ENCODE results near the gene PRXL2C. TPM values are rescaled to one million over a fixed set of nuclear protein-coding genes. Genes with fewer than 3 reads are reported as not detected.
"Not testable (repeated sequence)": the region's sequence is repeated elsewhere in the genome, so short reads cannot be mapped to it uniquely, and the experiment has no call there.

Gene PRXL2C
- total RNA-seq (10 to 100 TPM; 12.0 to 27.3 (median 15.9) TPM), polyA plus RNA-seq (10.6 TPM)
- long read RNA-seq, donor 1, transcript PRXL2C-201 (6 exons, 2,863 nt) = major isoform, 14 of 23 reads
- long read RNA-seq, donor 1, partial matches to known transcripts = 1 of 23 reads
- long read RNA-seq, donor 1, other reads (novel, unspliced or antisense) = 7 of 23 reads
- long read RNA-seq, donor 2, partial matches to known transcripts = 0 of 5 reads
- long read RNA-seq, donor 2, other reads (novel, unspliced or antisense) = 2 of 5 reads
- long read RNA-seq, donor 3, partial matches to known transcripts = 2 of 11 reads
- long read RNA-seq, donor 3, other reads (novel, unspliced or antisense) = 3 of 11 reads
- long read RNA-seq, donor 4, partial matches to known transcripts = 0 of 6 reads
- long read RNA-seq, donor 4, other reads (novel, unspliced or antisense) = 2 of 6 reads

GRCh38 chr9:96655198-96655851 lies at the start of gene PRXL2C:
Gene PRXL2C (minus strand): TSS chr9:96655317. CDS start chr9:96655281, 36 bp downstream.
- Histone ChIP-seq H3K4me1 (ENCODE audit: control insufficient read depth, insufficient read depth, low read length) (peaks cover 8% of the 10 kb centered on the region), H3K9me3 (ENCODE audit: control insufficient read depth, low read length) (no peaks in the 10 kb centered on the region), H3K4me3 (ENCODE audit: low read length) (peak within 1 kb of the TSS; percentile 93), H3K27ac (ENCODE audit: low read length) (peak within 1 kb of the TSS; percentile 99), H3K27me3 (ENCODE audit: control insufficient read depth, insufficient read depth) (no peaks in the 10 kb centered on the region)
- intact Hi-C loops (cut with DNase I) = no loop called here
- DNase-seq (peak; percentile 90 to 95 (median 95)), ATAC-seq (peak; percentile 89 to 90)
- 4% methylated on average over 57 of the region's 57 CpGs for WGBS

- intact Hi-C loops (cut with DNase I); H3K9me3 ChIP-seq (ENCODE audit: control insufficient read depth, low read length); ATAC-seq; H3K4me1 ChIP-seq (ENCODE audit: control insufficient read depth, insufficient read depth, low read length); H3K27ac ChIP-seq (ENCODE audit: low read length); H3K27me3 ChIP-seq (ENCODE audit: control insufficient read depth, insufficient read depth); H3K4me3 ChIP-seq (ENCODE audit: low read length): not testable (repeated sequence)
- WGBS = 97% methylated on average over 30 of the region's 30 CpGs
- peak in 1 of 3 donors; percentile 35 for DNase-seq
These were observed 45.7 kb upstream of the PRXL2C start for GRCh38 chr9:96700721-96701375.

GRCh38 chr9:96691326-96691725 lies 36.2 kb upstream of the PRXL2C start:
- H3K9me3 ChIP-seq (ENCODE audit: control insufficient read depth, low read length) = no peaks in the 10 kb centered on the region
- intact Hi-C loops (cut with DNase I) = no loop called here
- 71% methylated on average over 1 of the region's 1 CpG for WGBS

GRCh38 chr9:96688745-96689464 lies 33.8 kb upstream of the PRXL2C start:
- no peak for DNase-seq
- WGBS = 67% methylated on average over 8 of the region's 8 CpGs
- Histone ChIP-seq H3K4me1 (ENCODE audit: control insufficient read depth, insufficient read depth, low read length) (peaks cover 2% of the 10 kb centered on the region), H3K27me3 (ENCODE audit: control insufficient read depth, insufficient read depth) (no peaks in the 10 kb centered on the region), H3K4me3 (ENCODE audit: low read length) (no peak overlapping the region), H3K27ac (ENCODE audit: low read length) (no peak overlapping the region), H3K9me3 (ENCODE audit: control insufficient read depth, low read length) (no peaks in the 10 kb centered on the region)
- ATAC-seq = no peak
- intact Hi-C loops (cut with DNase I) = no loop called here

More at GRCh38 chr9:96691326-96691725, 36.2 kb upstream of the PRXL2C start:
- peaks cover 2% of the 10 kb centered on the region for H3K4me1 ChIP-seq (ENCODE audit: control insufficient read depth, insufficient read depth, low read length)
- no peak overlapping the region for H3K27ac ChIP-seq (ENCODE audit: low read length)
- no peaks in the 10 kb centered on the region for H3K27me3 ChIP-seq (ENCODE audit: control insufficient read depth, insufficient read depth)
- H3K4me3 ChIP-seq (ENCODE audit: low read length) = no peak overlapping the region
- DNase-seq = no peak
- ATAC-seq = no peak

GRCh38 chr9:96688187-96688586 lies 33.1 kb upstream of the PRXL2C start:
- ATAC-seq (no peak), DNase-seq (no peak)
- H3K27me3 ChIP-seq (ENCODE audit: control insufficient read depth, insufficient read depth) = no peaks in the 10 kb centered on the region
- H3K4me3 ChIP-seq (ENCODE audit: low read length) = no peak overlapping the region
- peaks cover 2% of the 10 kb centered on the region for H3K4me1 ChIP-seq (ENCODE audit: control insufficient read depth, insufficient read depth, low read length)
- intact Hi-C loops (cut with DNase I) = no loop called here
- H3K9me3 ChIP-seq (ENCODE audit: control insufficient read depth, low read length) = no peaks in the 10 kb centered on the region
- 68% methylated on average over 5 of the region's 5 CpGs for WGBS
- no peak overlapping the region for H3K27ac ChIP-seq (ENCODE audit: low read length)

- ATAC-seq (peak; percentile 98 to 99), DNase-seq (peak; percentile 89 to 95 (median 94))
- no peaks in the 10 kb centered on the region for H3K27me3 ChIP-seq (ENCODE audit: control insufficient read depth, insufficient read depth)
- H3K9me3 ChIP-seq (ENCODE audit: control insufficient read depth, low read length) = no peaks in the 10 kb centered on the region
- H3K4me1 ChIP-seq (ENCODE audit: control insufficient read depth, insufficient read depth, low read length) = peaks cover 2% of the 10 kb centered on the region
- peak overlapping the region; percentile 44 for H3K27ac ChIP-seq (ENCODE audit: low read length)
- H3K4me3 ChIP-seq (ENCODE audit: low read length) = peak overlapping the region; percentile 77
- whole genome bisulfite sequencing = 2% methylated on average over 62 of the region's 62 CpGs
- intact Hi-C loops (cut with DNase I) = no loop called here
These were observed 31.7 kb upstream of the PRXL2C start for GRCh38 chr9:96686638-96687335.

GRCh38 chr9:96680812-96681499 lies 25.8 kb upstream of the PRXL2C start:
- ATAC-seq = no peak
- H3K27ac ChIP-seq (ENCODE audit: low read length) = no peak overlapping the region
- no peak overlapping the region for H3K4me3 ChIP-seq (ENCODE audit: low read length)
- DNase-seq = no peak
- no peaks in the 10 kb centered on the region for H3K27me3 ChIP-seq (ENCODE audit: control insufficient read depth, insufficient read depth)
- WGBS = 52% methylated on average over 4 of the region's 4 CpGs
- no peaks in the 10 kb centered on the region for H3K4me1 ChIP-seq (ENCODE audit: control insufficient read depth, insufficient read depth, low read length)
- H3K9me3 ChIP-seq (ENCODE audit: control insufficient read depth, low read length) = no peaks in the 10 kb centered on the region
- intact Hi-C loops (cut with DNase I) = no loop called here

- Histone ChIP-seq H3K4me3 (ENCODE audit: low read length) (no peak overlapping the region), H3K27me3 (ENCODE audit: control insufficient read depth, insufficient read depth) (no peaks in the 10 kb centered on the region), H3K4me1 (ENCODE audit: control insufficient read depth, insufficient read depth, low read length) (no peaks in the 10 kb centered on the region), H3K9me3 (ENCODE audit: control insufficient read depth, low read length) (no peaks in the 10 kb centered on the region), H3K27ac (ENCODE audit: low read length) (no peak overlapping the region)
- intact Hi-C loops (cut with DNase I) = no loop called here
- DNase-seq (no peak), ATAC-seq (no peak)
These were observed 19.9 kb upstream of the PRXL2C start for GRCh38 chr9:96674906-96675538.

- ATAC-seq = not testable (repeated sequence)
- WGBS = 93% methylated on average over 4 of the region's 4 CpGs
These were observed 18.7 kb upstream of the PRXL2C start for GRCh38 chr9:96673786-96674185.

More at GRCh38 chr9:96673786-96674185, 18.7 kb upstream of the PRXL2C start:
- H3K27me3 ChIP-seq (ENCODE audit: control insufficient read depth, insufficient read depth); H3K27ac ChIP-seq (ENCODE audit: low read length); H3K4me3 ChIP-seq (ENCODE audit: low read length); DNase-seq; H3K9me3 ChIP-seq (ENCODE audit: control insufficient read depth, low read length); intact Hi-C loops (cut with DNase I); H3K4me1 ChIP-seq (ENCODE audit: control insufficient read depth, insufficient read depth, low read length): not testable (repeated sequence)

All from right cardiac atrium (tissue), 5 donors.